HG02973 (cell line): ENCODE measurements around the gene ABCA7.

Experiments
- ATAC-seq: cut with Tn5 transposase; IDR thresholded peaks from one replicate; pipeline ENCODE4 v1.9.1; 2021; ENCODE audit warnings: moderate library complexity; ENCODE audit not compliant: unreplicated experiment

ABCA7 gene

GRCh38 chr19:1032264-1032867 is 7.5 kb upstream of the ABCA7 start:
- no peak for ATAC-seq

- no peak for ATAC-seq
Measured at GRCh38 chr19:1035998-1036621, 3.8 kb upstream of the ABCA7 start.

GRCh38 chr19:1037621-1038064 is 2.3 kb upstream of the ABCA7 start:
- no peak for ATAC-seq

DNA sequence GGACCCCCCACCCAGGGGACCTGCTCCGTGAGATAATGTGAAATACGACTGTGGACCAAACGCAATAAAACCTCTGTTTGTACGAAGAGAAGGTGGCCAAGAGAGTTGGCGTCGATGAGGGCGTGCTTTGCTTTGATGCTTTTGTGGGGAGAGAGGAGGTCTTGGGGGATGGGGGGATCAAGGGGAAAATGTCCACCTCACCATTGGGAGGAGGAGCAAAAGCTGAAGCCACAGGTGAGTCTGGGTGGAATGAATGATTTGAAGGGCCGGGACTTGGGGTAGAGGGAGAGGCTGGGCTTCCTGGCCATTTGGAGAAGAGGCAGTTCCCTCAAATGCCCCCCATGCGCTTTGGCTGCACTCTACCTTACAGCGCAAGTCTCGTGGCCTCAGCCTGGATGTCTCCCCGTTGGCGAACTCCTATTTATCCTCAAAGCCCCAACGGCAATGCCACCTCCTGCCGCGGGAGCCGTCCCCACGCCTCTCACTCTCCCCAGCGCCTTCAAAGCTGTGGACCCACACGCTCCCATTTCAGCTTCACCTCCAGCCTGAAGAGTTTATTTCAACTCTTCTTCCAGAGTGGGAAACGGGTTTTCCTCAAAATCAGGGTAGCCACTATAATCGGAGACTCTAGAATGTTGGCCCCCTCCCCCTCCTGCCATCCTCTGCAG is 795 bp upstream of the ABCA7 start:
- no peak for ATAC-seq

GRCh38 chr19:1040476-1041271 is 767 bp downstream of the ABCA7 start:
- ATAC-seq, result peak; percentile 29

DNA sequence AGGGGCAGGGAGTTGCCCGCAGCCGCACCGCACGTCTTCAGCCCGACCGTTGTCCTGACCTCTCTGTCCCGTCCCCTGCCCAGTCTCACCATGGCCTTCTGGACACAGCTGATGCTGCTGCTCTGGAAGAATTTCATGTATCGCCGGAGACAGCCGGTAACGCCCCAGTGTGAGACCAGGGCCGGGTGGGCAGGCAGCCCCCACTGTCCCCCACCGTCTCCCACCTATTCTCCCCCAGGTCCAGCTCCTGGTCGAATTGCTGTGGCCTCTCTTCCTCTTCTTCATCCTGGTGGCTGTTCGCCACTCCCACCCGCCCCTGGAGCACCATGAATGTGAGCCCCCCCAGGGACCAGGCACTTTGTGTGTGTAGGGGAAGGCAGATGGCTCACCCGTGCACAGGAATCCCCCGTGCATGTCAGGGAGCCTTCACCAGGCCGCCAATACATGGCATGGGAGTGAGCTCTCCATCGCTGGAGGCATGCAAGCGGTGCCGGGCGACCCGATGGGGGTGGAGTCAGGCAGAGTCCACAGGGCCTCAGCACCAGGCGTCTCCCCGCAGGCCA is 1.4 kb downstream of the ABCA7 start:
- ATAC-seq, result no peak

DNA sequence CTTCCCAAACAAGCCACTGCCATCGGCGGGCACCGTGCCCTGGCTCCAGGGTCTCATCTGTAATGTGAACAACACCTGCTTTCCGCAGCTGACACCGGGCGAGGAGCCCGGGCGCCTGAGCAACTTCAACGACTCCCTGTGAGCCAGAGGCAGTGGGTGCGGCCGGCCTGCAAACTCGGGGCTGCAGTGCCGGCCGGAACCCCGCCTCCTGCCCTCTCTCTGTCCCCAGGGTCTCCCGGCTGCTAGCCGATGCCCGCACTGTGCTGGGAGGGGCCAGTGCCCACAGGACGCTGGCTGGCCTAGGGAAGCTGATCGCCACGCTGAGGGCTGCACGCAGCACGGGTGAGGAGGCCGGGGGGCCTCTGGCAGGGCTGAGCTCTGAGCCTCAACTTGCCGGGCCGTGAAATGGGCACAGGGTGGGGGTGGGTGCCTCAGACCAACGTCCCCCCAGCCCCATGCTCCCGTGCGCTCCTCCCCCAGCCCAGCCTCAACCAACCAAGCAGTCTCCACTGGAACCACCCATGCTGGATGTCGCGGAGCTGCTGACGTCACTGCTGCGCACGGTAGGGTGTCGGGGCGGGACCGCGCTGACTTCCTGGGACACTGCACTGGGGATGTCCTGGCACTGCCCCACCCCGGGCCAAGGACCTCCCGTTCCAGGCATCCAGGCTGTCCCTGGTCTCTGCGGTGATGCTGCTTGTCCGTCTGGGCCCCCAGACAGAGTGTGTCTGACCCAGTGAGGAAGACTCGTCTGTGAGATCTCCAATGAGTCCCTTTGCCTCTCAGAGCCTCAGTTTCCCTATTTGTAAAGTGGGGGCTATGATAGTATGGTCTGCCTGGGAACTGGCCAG is 2.2 kb downstream of the ABCA7 start:
- no peak for ATAC-seq

DNA sequence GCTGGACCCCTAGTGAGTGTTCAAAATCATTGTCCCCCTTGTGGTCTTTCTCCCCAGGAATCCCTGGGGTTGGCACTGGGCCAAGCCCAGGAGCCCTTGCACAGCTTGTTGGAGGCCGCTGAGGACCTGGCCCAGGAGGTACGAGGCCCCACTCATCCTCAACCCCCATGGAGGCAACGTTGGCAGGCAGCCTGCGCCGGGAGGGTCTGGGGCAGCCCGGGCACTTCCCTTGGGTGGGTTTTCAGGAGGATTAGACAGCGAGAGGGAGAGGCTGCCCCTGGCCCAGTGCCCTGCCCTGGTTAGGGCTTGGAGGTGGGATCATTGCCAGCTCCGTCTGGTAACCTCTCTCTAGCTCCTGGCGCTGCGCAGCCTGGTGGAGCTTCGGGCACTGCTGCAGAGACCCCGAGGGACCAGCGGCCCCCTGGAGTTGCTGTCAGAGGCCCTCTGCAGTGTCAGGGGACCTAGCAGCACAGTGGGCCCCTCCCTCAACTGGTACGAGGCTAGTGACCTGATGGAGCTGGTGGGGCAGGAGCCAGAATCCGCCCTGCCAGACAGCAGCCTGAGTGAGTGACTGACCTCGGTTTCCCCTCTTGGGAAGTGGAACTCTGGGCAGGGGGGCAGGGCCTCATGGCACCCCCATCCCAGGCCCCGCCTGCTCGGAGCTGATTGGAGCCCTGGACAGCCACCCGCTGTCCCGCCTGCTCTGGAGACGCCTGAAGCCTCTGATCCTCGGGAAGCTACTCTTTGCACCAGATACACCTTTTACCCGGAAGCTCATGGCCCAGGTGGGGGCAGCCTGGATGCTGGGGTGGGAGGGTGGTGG is 3.0 kb downstream of the ABCA7 start:
- ATAC-seq, result no peak

- no peak for ATAC-seq
Measured at GRCh38 chr19:1045247-1045603, 5.3 kb downstream of the ABCA7 start.

DNA sequence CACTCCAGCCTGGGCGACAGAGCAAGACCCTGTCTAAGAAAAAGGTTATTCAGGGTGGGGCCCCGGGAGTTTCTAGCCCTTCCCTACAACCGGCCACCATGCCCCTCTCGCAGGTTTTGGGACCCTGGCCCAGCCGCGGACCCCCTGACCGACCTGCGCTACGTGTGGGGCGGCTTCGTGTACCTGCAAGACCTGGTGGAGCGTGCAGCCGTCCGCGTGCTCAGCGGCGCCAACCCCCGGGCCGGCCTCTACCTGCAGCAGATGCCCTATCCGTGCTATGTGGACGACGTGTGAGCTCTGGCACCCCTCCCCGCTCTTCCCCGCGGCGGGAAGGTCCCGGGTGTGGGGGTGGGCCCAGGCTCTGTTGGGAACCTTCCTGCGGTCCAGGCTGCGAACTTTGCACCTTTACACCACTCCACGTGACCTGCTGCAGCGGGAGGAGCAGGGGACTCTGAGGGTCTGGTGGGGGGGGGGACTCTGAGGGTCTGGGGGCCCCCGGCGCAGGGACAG is 6.3 kb downstream of the ABCA7 start:
- ATAC-seq, result no peak

DNA sequence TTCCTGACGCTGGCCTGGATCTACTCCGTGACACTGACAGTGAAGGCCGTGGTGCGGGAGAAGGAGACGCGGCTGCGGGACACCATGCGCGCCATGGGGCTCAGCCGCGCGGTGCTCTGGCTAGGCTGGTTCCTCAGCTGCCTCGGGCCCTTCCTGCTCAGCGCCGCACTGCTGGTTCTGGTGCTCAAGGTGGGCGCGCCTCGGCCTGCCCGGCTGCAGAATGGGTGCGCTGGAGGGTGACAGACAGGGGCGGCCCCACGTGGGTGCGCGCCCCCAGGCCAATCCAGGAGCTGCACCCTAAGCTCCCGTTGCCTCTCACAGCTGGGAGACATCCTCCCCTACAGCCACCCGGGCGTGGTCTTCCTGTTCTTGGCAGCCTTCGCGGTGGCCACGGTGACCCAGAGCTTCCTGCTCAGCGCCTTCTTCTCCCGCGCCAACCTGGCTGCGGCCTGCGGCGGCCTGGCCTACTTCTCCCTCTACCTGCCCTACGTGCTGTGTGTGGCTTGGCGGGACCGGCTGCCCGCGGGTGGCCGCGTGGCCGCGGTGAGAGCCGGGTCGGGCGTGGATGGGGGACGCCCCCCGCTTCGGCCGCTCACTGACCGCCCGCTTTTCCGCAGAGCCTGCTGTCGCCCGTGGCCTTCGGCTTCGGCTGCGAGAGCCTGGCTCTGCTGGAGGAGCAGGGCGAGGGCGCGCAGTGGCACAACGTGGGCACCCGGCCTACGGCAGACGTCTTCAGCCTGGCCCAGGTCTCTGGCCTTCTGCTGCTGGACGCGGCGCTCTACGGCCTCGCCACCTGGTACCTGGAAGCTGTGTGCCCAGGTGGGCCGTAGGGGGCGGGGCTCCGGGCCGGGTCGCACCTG is 7.2 kb downstream of the ABCA7 start:
- ATAC-seq, result no peak

DNA sequence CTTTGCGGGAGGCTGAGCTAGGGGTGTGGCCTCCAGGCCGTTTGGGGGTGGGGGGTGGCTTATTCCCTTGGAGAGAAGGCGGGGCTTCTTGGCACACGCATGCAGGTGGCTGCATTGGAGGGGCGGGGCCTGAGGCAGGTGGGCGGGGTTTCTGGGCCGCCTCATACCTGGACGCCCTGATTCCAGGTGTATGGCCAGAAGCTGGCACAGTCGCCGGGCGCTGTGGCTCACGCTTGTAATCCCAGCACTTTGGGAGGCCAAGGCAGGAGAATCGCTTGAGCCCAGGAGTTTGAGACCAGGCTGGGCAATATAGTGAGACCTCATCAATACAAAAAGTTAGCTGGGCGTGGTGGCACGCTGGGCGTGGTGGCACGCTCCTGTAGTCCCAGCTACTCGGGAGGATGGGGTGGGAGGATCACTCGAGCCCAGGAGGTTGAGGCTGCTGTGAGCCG is 7.8 kb downstream of the ABCA7 start:
- ATAC-seq, result no peak

DNA sequence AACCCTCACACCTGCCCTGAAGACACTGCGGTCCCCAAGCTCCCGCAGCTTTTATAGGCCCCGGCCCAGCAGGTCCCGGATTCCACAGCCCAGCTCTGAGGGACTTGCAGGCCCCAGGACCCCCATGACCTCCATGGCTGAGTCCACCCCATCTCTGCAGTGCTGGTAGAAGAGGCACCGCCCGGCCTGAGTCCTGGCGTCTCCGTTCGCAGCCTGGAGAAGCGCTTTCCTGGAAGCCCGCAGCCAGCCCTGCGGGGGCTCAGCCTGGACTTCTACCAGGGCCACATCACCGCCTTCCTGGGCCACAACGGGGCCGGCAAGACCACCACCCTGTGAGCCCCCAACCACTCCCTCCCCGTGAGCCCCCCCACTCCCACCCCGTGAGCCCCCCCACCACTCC is 9.2 kb downstream of the ABCA7 start:
- ATAC-seq, result no peak

DNA sequence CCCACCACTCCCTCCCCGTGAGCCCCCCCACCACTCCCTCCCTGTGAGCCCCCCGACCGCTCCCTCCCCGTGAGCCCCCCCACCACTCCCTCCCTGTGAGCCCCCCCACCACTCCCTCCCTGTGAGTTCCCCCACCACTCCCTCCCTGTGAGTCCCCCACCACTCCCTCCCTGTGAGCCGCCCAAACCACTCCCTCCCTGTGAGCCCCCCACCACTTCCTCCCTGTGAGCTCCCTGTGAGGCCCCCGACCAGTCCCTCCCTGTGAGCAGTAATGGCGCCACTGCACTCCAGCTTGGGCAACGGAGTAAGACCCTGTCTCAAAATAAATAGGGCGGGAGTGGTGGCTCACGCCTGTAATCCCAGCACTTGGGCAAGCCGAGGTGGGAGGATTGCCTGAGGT is 9.9 kb downstream of the ABCA7 start:
- no peak for ATAC-seq

- no peak for ATAC-seq
Measured at GRCh38 chr19:1050989-1051788, 11.3 kb downstream of the ABCA7 start.

DNA sequence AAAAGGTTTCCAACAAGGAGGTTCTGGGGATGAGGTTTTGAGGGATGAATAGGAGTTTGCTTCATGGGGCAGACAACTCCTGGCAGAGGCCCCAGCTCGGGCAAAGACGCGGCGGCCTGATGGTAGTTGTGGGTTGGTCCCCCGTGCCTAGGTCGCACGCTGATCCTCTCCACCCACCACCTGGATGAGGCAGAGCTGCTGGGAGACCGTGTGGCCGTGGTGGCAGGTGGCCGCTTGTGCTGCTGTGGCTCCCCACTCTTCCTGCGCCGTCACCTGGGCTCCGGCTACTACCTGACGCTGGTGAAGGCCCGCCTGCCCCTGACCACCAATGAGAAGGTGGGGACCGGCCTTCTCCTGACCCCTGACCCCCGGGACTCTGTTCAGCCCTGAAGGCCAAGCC is 11.9 kb downstream of the ABCA7 start:
- no peak for ATAC-seq

GRCh38 chr19:1052349-1052975 is 12.6 kb downstream of the ABCA7 start:
- ATAC-seq, result no peak
